ENCODE results near the gene GSTA2. TPM values are rescaled to one million over a fixed set of nuclear protein-coding genes. Genes with fewer than 3 reads are reported as not detected.

GSTA2 gene
- not detected in 2 replicates for total RNA-seq

GRCh38 chr6:52763322-52763916 is at the start of gene GSTA2:
GSTA2 (minus strand) TSS chr6:52763475; CDS start chr6:52757947, 5,528 bp downstream.

GRCh38 chr6:52803668-52804255 is 40.5 kb upstream of the GSTA2 start, which contains the start of gene GSTA1:
GSTA1 (minus strand) TSS chr6:52803816; CDS start chr6:52799267, 4,549 bp downstream.

Other genes starting within 250 kb of the GSTA2 start
- gene TRAM2, start 186.4 kb downstream of the GSTA2 start, total RNA-seq, result 215 and 261 TPM in 2 replicates
- gene TMEM14A, start 92.4 kb downstream of the GSTA2 start, total RNA-seq, result 36.3 and 42.8 TPM in 2 replicates
- gene GSTA1, start 40.3 kb upstream of the GSTA2 start, total RNA-seq, result 0.26 TPM in 1 of 2 replicates, not detected in the other
- not detected in 2 replicates for gene GSTA5, start 77.3 kb upstream of the GSTA2 start, total RNA-seq
- not detected in 2 replicates for gene GSTA3, start 146.2 kb upstream of the GSTA2 start, total RNA-seq
- gene GSTA4, start 231.8 kb upstream of the GSTA2 start, total RNA-seq, result 69.4 and 69.5 TPM in 2 replicates